SK-N-SH (cell line): ENCODE measurements around the gene TRAF3IP1. TPM values are rescaled to one million over a fixed set of nuclear protein-coding genes. Genes with fewer than 3 reads are reported as not detected.

Experiments used
- CTCF ChIA-PET: fragments of 300-600, 350-600 bp; formaldehyde crosslinking; extraction: SDS; loops from one replicate; lab custom pipeline; 2021; lab: Yijun Ruan, JAX
- POLR2A ChIA-PET: fragments of 350-600 bp; sonication (Branson Sonifier 250); formaldehyde crosslinking; extraction: SDS; loops from one replicate; lab custom pipeline; 2020; ENCODE audit warnings: antibody characterized with exemption, inconsistent platforms; lab: Yijun Ruan, JAX
- DNase-seq: peaks from one replicate; pipeline ENCODE4 v3.0.0; 2012
- H2AFZ ChIP-seq: fragments of 200-600 bp; sonication (generic); 2 replicates; pipeline ENCODE4 v1.8.1; 2016; ENCODE audit warnings: antibody characterized with exemption, mild to moderate bottlenecking, low read depth
- H3F3A ChIP-seq: fragments of 200-600 bp; sonication (generic); replicated peaks from 2 replicates; pipeline ENCODE3; 2016; ENCODE audit warnings: antibody characterized with exemption, mild to moderate bottlenecking; ENCODE audit not compliant: insufficient read depth
- H3K27ac ChIP-seq, 2 experiments: fragments of 200-500 bp in 1 of 2; fragments of 200-600 bp in 1 of 2; sonication (Bioruptor generic) in 1 of 2; sonication (generic), shearing (Covaris generic) in 1 of 2; 2 replicates each; pipeline versions ENCODE4 v1.5.1 to v1.6.1; 2014 to 2016; ENCODE audit warnings: low read depth in 2 of 2, inconsistent platforms in 1 of 2, low read length in 1 of 2, mild to moderate bottlenecking in 1 of 2, mixed read lengths in 1 of 2
- H3K27me3 ChIP-seq: fragments of 200-600 bp; sonication (generic), shearing (Covaris generic); 2 replicates; pipeline ENCODE4 v1.6.1; 2016; ENCODE audit warnings: mixed run types; ENCODE audit not compliant: insufficient read depth
- H3K36me3 ChIP-seq, 2 experiments: fragments of 200-500 bp in 1 of 2; fragments of 200-600 bp in 1 of 2; sonication (Bioruptor generic) in 1 of 2; sonication (generic) in 1 of 2; replicated peaks in 1 of 2; 2 replicates each; pipeline versions ENCODE3 to v1.5.1; 2014 to 2016; ENCODE audit warnings: low read length in 1 of 2, mild to moderate bottlenecking in 1 of 2; ENCODE audit not compliant: insufficient read depth in 2 of 2, control insufficient read depth in 1 of 2
- H3K4me1 ChIP-seq, 2 experiments: fragments of 200-500 bp in 1 of 2; fragments of 200-600 bp in 1 of 2; sonication (Bioruptor generic) in 1 of 2; sonication (generic), shearing (Covaris generic) in 1 of 2; 2 replicates each; pipeline versions ENCODE4 v1.5.1 to v1.6.1; 2014 to 2016; ENCODE audit warnings: low read depth in 1 of 2, low read length in 1 of 2, mixed run types in 1 of 2; ENCODE audit not compliant: insufficient read depth in 2 of 2, control insufficient read depth in 1 of 2
- H3K4me2 ChIP-seq: fragments of 200-600 bp; sonication (generic), shearing (Covaris generic); 2 replicates; pipeline ENCODE4 v1.6.1; 2017; ENCODE audit warnings: mixed run types
- H3K4me3 ChIP-seq, 2 experiments: fragments of 200-500 bp in 1 of 2; fragments of 200-600 bp in 1 of 2; sonication (Bioruptor generic) in 1 of 2; sonication (generic), shearing (Covaris generic) in 1 of 2; 2 replicates each; pipeline versions ENCODE4 v1.5.1 to v1.8.1; 2014 to 2016; ENCODE audit warnings: low read depth in 2 of 2, inconsistent platforms in 1 of 2, low read length in 1 of 2, mild to moderate bottlenecking in 1 of 2, mixed read lengths in 1 of 2, moderate library complexity in 1 of 2
- H3K79me2 ChIP-seq: fragments of 200-600 bp; sonication (generic); 2 replicates; pipeline ENCODE4 v1.8.1; 2017; ENCODE audit warnings: mild to moderate bottlenecking; ENCODE audit not compliant: insufficient read depth
- H3K9ac ChIP-seq: fragments of 200-600 bp; sonication (generic); 2 replicates; pipeline ENCODE4 v1.6.1; 2017; ENCODE audit warnings: mixed run types
- H3K9me2 ChIP-seq: fragments of 200-600 bp; sonication (generic); 2 replicates; pipeline ENCODE4 v1.6.1; 2017; ENCODE audit warnings: mixed run types
- H3K9me3 ChIP-seq: fragments of 200-600 bp; sonication (generic); 2 replicates; pipeline ENCODE4 v1.6.1; 2017; ENCODE audit warnings: mixed run types, mild to moderate bottlenecking, moderate library complexity
- H4K20me1 ChIP-seq: fragments of 200-600 bp; sonication (generic); 2 replicates; pipeline ENCODE4 v1.6.1; 2017; ENCODE audit warnings: mild to moderate bottlenecking, mixed run types; ENCODE audit not compliant: insufficient read depth
- CTCF ChIP-seq: fragments of 200-600 bp; sonication (generic); IDR thresholded peaks from 2 replicates; pipeline ENCODE4 v1.6.1; 2017; ENCODE audit warnings: antibody characterized with exemption, mild to moderate bottlenecking, moderate library complexity
- ELF1 ChIP-seq: IDR thresholded peaks from 2 replicates; pipeline ENCODE4 v1.4.0; 2012
- FOSL2 ChIP-seq: IDR thresholded peaks from 2 replicates; pipeline ENCODE4 v1.4.0; 2012; ENCODE audit warnings: low read depth, mild to moderate bottlenecking, moderate library complexity, borderline replicate concordance
- FOXM1 ChIP-seq: IDR thresholded peaks from 2 replicates; pipeline ENCODE4 v1.4.0; 2012; ENCODE audit warnings: low read depth, mild to moderate bottlenecking
- GABPA ChIP-seq: IDR thresholded peaks from 2 replicates; pipeline ENCODE4 v1.4.0; 2012; ENCODE audit warnings: low read depth, mild to moderate bottlenecking
- GATA2 ChIP-seq: sonication (generic); formaldehyde crosslinking; IDR thresholded peaks from 2 replicates; pipeline ENCODE4 v1.5.0; 2020; ENCODE audit warnings: mild to moderate bottlenecking, missing genetic modification reagents
- IRF3 ChIP-seq: fragments of 150-350 bp; IDR thresholded peaks from 2 replicates; pipeline ENCODE4 v1.6.1; 2016; ENCODE audit warnings: mild to moderate bottlenecking, low read depth, low read length
- MAX ChIP-seq: IDR thresholded peaks from 2 replicates; pipeline ENCODE4 v1.4.0; 2012; ENCODE audit warnings: low read depth
- NFIC ChIP-seq: IDR thresholded peaks from 2 replicates; pipeline ENCODE4 v1.4.0; 2012; ENCODE audit warnings: borderline replicate concordance
- POLR2AphosphoS5 ChIP-seq: IDR thresholded peaks from 2 replicates; pipeline ENCODE4 v1.6.1; 2012; ENCODE audit warnings: low read depth, low read length
- RCOR1 ChIP-seq: fragments of 150-350 bp; IDR thresholded peaks from 2 replicates; pipeline ENCODE4 v1.6.1; 2017; ENCODE audit warnings: antibody characterized with exemption, low read length
- REST ChIP-seq: IDR thresholded peaks from 2 replicates; pipeline ENCODE4 v1.6.1; 2012; ENCODE audit warnings: mild to moderate bottlenecking, low read depth, low read length, moderate library complexity
- SMC3 ChIP-seq: IDR thresholded peaks from 2 replicates; pipeline ENCODE4 v1.6.1; 2012; ENCODE audit warnings: low read depth, low read length, improper control_type of control experiment
- TCF12 ChIP-seq: IDR thresholded peaks from 2 replicates; pipeline ENCODE4 v1.4.0; 2012
- USF1 ChIP-seq: IDR thresholded peaks from 2 replicates; pipeline ENCODE4 v1.4.0; 2012; ENCODE audit warnings: low read depth, borderline replicate concordance
- ZBTB33 ChIP-seq: IDR thresholded peaks from 2 replicates; pipeline ENCODE4 v1.4.0; 2012; ENCODE audit warnings: low read depth, borderline replicate concordance
- WGBS: methylation state at CpG from one replicate; pipeline ENCODE4 v1.1.6; 2017; ENCODE audit warnings: low lambda C conversion rate; 5-methylcytosine and 5-hydroxymethylcytosine counted together
- polyA plus RNA-seq, 3 experiments: library from polyadenylated mRNA; depleted of rRNA; stranded (reverse); fragments of >200 nt; gene quantifications; 2 replicates each; pipeline ENCODE4 v1.2.3, GENCODE V29; 2012

TRAF3IP1 gene
- polyA plus RNA-seq, 1 of the 3 experiments (the other 2 are of a cell fraction): 15.0 TPM

- no peaks in the 10 kb centered on the region for H3K36me3 ChIP-seq
- H3K4me2 ChIP-seq: no peak overlapping the region
- H3K9me2 ChIP-seq: no peaks in the 10 kb centered on the region
- H3K4me1 ChIP-seq: peaks cover 8 to 15% of the 10 kb centered on the region in 2 experiments; a peak in 3 of 4 replicates
- no peaks in the 10 kb centered on the region for H3K9me3 ChIP-seq
- no peak overlapping the region for H3K9ac ChIP-seq
- H3F3A ChIP-seq: no peaks in the 10 kb centered on the region
- DNase-seq: no peak
- CTCF ChIA-PET: interaction anchor here (1.0 to 5.7 kb wide), 4 partner anchors 13 to 30 kb away, joined by 3 to 28 read pairs (median 3); no protein-coding TSS in a partner anchor
- peaks cover 15% of the 10 kb centered on the region; the same call in 1 of the 2 replicates for H4K20me1 ChIP-seq
- peaks cover 24% of the 10 kb centered on the region; the same call in 1 of the 2 replicates for H3K79me2 ChIP-seq
- H3K4me3 ChIP-seq: no peak overlapping the region
- no peaks in the 10 kb centered on the region for H3K27me3 ChIP-seq
- POLR2A ChIA-PET: no interaction called here
- H3K27ac ChIP-seq: no peak overlapping the region
- no peak overlapping the region for H2AFZ ChIP-seq
- WGBS: 70% methylated on average over 7 of the region's 7 CpGs
- TF ChIP-seq TCF12 (no peak), ELF1 (no peak), REST (no peak), GABPA (no peak), IRF3 (no peak), FOSL2 (no peak), SMC3 (no peak), MAX (no peak)
Measured at GRCh38 chr2:238285653-238286082, 34.6 kb upstream of the TRAF3IP1 start.

GRCh38 chr2:238286095-238286494, 34.2 kb upstream of the TRAF3IP1 start:
- no peak overlapping the region for H3K9ac ChIP-seq
- TF ChIP-seq FOSL2 (no peak), POLR2AphosphoS5 (no peak), NFIC (no peak), SMC3 (no peak), MAX (no peak), USF1 (no peak), RCOR1 (no peak), FOXM1 (no peak), CTCF (no peak), ZBTB33 (no peak), GATA2 (CRISPR knock-in tag) (no peak), ELF1 (no peak)

More at GRCh38 chr2:238286095-238286494, 34.2 kb upstream of the TRAF3IP1 start:
- DNase-seq: no peak
- H4K20me1 ChIP-seq: peaks cover 15% of the 10 kb centered on the region; the same call in 1 of the 2 replicates
- POLR2A ChIA-PET: no interaction called here
- CTCF ChIA-PET: interaction anchor here (1.0 to 5.7 kb wide), 3 partner anchors 11 to 30 kb away, joined by 3 to 28 read pairs (median 5); no protein-coding TSS in a partner anchor
- H2AFZ ChIP-seq: no peak overlapping the region
- H3K79me2 ChIP-seq: peaks cover 24% of the 10 kb centered on the region; the same call in 1 of the 2 replicates
- H3K9me3 ChIP-seq: no peaks in the 10 kb centered on the region
- H3K27ac ChIP-seq: no peak overlapping the region
- WGBS: 65% methylated on average over 7 of the region's 7 CpGs
- no peaks in the 10 kb centered on the region for H3K36me3 ChIP-seq
- no peak overlapping the region for H3K4me2 ChIP-seq
- no peaks in the 10 kb centered on the region for H3K27me3 ChIP-seq
- H3K4me1 ChIP-seq: peaks cover 8 to 15% of the 10 kb centered on the region in 2 experiments; a peak in 3 of 4 replicates
- no peaks in the 10 kb centered on the region for H3K9me2 ChIP-seq
- H3F3A ChIP-seq: no peaks in the 10 kb centered on the region
- H3K4me3 ChIP-seq: no peak overlapping the region
